Measurements from ENCODE around the gene GALNT17.

Gene GALNT17

DNA sequence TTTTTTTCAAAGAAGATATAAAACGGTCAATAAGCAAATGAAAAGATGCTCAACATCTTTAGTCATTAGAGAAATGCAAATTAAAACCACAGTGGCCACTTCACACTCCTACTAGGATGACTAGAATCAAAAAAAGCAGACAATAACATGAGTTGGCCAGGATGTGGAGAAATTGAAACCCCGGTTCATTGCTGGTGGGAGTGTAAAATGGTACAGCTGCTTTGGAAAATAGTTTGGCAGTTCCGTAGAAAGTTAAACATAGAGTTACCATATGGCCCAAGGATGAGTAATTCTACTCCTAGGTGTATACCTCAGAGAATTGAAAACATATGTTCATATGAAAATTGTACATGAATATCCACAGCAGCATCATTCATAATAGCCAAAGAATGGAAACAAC lies 573.3 kb downstream of the GALNT17 start:
- Histone ChIP-seq H3K9me3 (ENCODE audit: control insufficient read depth in 5 of 5, low read length in 5 of 5) (peaks cover 3 to 14% (median 8%) of the 10 kb centered on the region in 5 donors), H3K36me3 (ENCODE audit: control insufficient read depth in 5 of 5, insufficient read depth in 5 of 5, low read length in 5 of 5) (no peaks in the 10 kb centered on the region), H3K9ac (ENCODE audit: low read length in 5 of 5) (no peak overlapping the region), H3K27ac (ENCODE audit: low read depth, low read length) (no peak overlapping the region), H3K4me3 (ENCODE audit: low read depth in 1 of 5, low read length in 5 of 5) (no peak overlapping the region), H3K27me3 (ENCODE audit: control insufficient read depth in 5 of 5, insufficient read depth in 4 of 5, low read length in 5 of 5) (no peaks in the 10 kb centered on the region), H3K4me1 (ENCODE audit: control insufficient read depth in 5 of 5, insufficient read depth in 5 of 5, low read length in 5 of 5) (no peaks in the 10 kb centered on the region)

DNA sequence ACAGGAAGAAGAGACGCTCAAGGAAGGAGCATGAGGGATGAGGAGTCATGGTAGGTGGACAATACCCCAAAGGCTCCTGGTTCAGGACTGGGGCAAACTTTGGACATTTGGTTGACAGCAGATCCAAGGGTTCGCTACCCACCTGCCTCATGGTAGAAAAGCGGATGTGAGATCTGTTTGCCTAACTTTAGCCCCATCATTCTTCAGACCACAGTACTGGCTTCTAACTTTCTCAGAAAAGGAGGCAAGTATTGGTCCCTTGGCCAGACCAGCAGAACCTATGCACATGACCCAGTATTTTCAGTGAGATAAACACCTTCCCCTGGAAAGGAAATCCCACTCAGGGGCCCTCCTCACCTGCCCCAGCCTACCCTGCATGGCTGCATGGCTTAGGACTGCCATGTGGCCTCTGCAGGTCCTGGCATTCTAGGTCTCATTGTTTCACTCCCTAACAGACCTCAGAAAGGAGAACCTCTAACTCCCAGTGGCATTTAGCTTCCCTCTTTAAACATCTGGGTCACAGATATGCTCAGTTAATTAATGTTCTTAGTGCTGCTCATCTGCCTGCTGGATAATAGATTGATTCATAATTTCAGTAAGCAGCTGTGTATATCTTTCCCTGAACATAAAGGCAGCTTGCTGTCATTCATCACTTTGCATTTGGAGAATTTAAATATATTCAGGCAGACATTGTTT lies 574.1 kb downstream of the GALNT17 start:
- Histone ChIP-seq H3K27ac (ENCODE audit: low read depth, low read length) (no peak overlapping the region), H3K36me3 (ENCODE audit: control insufficient read depth in 5 of 5, insufficient read depth in 5 of 5, low read length in 5 of 5) (no peaks in the 10 kb centered on the region), H3K4me1 (ENCODE audit: control insufficient read depth in 5 of 5, insufficient read depth in 5 of 5, low read length in 5 of 5) (no peaks in the 10 kb centered on the region), H3K27me3 (ENCODE audit: control insufficient read depth in 5 of 5, insufficient read depth in 4 of 5, low read length in 5 of 5) (no peaks in the 10 kb centered on the region), H3K4me3 (ENCODE audit: low read depth in 1 of 5, low read length in 5 of 5) (no peak overlapping the region), H3K9ac (ENCODE audit: low read length in 5 of 5) (no peak overlapping the region), H3K9me3 (ENCODE audit: control insufficient read depth in 5 of 5, low read length in 5 of 5) (peaks cover 3 to 14% (median 8%) of the 10 kb centered on the region in 5 donors)

DNA sequence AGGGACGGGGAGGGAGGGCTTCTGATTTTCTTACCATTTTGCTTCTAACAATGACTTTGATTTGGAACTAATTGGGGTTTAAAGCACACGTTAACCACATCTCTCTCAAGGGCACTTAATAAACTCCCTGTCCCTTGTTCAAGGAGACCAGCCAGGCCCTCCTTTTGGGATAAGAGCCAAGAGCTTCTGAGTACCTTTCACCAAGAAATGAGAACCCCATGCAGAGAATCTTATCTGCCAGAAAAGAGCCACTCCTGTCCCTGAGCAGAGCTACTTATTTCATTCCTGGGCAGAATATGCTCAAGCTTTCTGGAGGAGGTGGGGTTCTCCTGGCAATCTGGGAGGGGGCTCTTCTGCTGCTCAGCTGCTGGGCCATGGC lies 574.6 kb downstream of the GALNT17 start:
- Histone ChIP-seq H3K9me3 (ENCODE audit: control insufficient read depth in 5 of 5, low read length in 5 of 5) (peaks cover 3 to 14% (median 8%) of the 10 kb centered on the region in 5 donors), H3K36me3 (ENCODE audit: control insufficient read depth in 5 of 5, insufficient read depth in 5 of 5, low read length in 5 of 5) (no peaks in the 10 kb centered on the region), H3K4me1 (ENCODE audit: control insufficient read depth in 5 of 5, insufficient read depth in 5 of 5, low read length in 5 of 5) (no peaks in the 10 kb centered on the region), H3K27ac (ENCODE audit: low read depth, low read length) (no peak overlapping the region), H3K9ac (ENCODE audit: low read length in 5 of 5) (no peak overlapping the region), H3K27me3 (ENCODE audit: control insufficient read depth in 5 of 5, insufficient read depth in 4 of 5, low read length in 5 of 5) (no peaks in the 10 kb centered on the region), H3K4me3 (ENCODE audit: low read depth in 1 of 5, low read length in 5 of 5) (no peak overlapping the region)

DNA sequence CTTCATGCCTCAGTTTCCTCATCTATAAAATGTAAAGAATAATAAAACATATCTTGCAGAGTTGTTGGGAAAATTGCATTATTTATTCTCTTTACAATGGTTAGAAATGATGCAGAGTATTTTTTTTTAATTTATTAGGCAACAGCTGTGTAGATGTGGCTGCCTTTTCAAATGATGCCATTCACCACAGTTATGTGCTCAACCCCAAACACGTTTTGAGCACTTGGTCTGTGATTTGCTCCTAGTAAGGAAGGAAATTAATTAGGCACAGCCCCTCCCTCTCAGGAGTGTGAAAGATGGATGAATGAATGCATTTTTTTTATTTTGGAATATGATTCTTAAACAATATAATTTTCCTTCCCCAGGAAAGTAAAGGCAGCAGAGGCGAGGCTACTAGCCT lies 575.1 kb downstream of the GALNT17 start:
- no peak overlapping the region for H3K27ac ChIP-seq (ENCODE audit: low read depth, low read length)
- H3K9me3 ChIP-seq (ENCODE audit: control insufficient read depth in 5 of 5, low read length in 5 of 5) = peaks cover 3 to 14% (median 8%) of the 10 kb centered on the region in 5 donors
- no peaks in the 10 kb centered on the region for H3K36me3 ChIP-seq (ENCODE audit: control insufficient read depth in 5 of 5, insufficient read depth in 5 of 5, low read length in 5 of 5)
- H3K27me3 ChIP-seq (ENCODE audit: control insufficient read depth in 5 of 5, insufficient read depth in 4 of 5, low read length in 5 of 5) = peaks cover 0 to 1% (median 0%) of the 10 kb centered on the region in 5 donors
- H3K4me1 ChIP-seq (ENCODE audit: control insufficient read depth in 5 of 5, insufficient read depth in 5 of 5, low read length in 5 of 5) = no peaks in the 10 kb centered on the region
- no peak overlapping the region for H3K9ac ChIP-seq (ENCODE audit: low read length in 5 of 5)
- no peak overlapping the region for H3K4me3 ChIP-seq (ENCODE audit: low read depth in 1 of 5, low read length in 5 of 5)

DNA sequence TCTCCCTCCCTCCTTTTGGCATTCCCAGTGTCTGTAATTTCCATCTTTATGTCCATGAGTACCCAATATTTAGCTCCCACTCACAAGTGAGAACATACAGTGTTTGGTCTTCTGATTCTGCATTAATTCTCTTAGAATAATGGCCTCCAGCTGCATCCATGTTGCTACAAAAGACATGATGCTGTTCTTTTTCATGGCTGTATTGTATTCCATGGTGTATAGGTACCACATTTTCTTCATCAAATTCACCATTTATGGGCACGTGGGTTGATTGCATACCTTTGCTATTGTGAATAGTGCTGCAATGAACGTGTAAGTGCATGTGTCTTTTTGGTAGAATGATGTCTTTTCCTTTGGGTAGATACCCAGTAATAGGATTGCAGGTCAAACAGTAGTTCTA lies 576.8 kb downstream of the GALNT17 start:
- Histone ChIP-seq H3K27ac (ENCODE audit: low read depth, low read length) (no peak overlapping the region), H3K9ac (ENCODE audit: low read length in 5 of 5) (no peak overlapping the region), H3K9me3 (ENCODE audit: control insufficient read depth in 5 of 5, low read length in 5 of 5) (peaks cover 3 to 14% (median 8%) of the 10 kb centered on the region in 5 donors), H3K4me3 (ENCODE audit: low read depth in 1 of 5, low read length in 5 of 5) (no peak overlapping the region), H3K36me3 (ENCODE audit: control insufficient read depth in 5 of 5, insufficient read depth in 5 of 5, low read length in 5 of 5) (no peaks in the 10 kb centered on the region), H3K4me1 (ENCODE audit: control insufficient read depth in 5 of 5, insufficient read depth in 5 of 5, low read length in 5 of 5) (no peaks in the 10 kb centered on the region), H3K27me3 (ENCODE audit: control insufficient read depth in 5 of 5, insufficient read depth in 4 of 5, low read length in 5 of 5) (peaks cover 0 to 7% (median 3%) of the 10 kb centered on the region in 5 donors)

DNA sequence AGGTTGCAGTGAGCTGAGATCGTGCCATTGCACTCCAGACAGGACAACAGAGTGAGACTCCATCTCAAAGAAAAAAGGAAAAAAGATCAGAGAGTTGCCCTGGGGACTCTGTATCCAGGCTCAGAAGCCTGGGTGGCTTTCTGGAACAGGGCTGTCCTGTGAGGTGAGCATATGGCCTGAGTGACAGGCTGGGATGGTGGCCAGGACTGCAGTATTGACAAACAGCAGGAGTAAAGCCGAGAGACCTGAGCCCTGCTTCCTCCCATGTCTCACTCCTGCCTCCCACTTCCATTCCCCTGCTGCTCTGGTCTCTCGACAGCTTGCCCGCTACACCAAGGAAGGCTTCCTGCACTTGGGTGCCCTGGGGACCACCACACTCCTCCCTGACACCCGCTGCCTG lies 578.5 kb downstream of the GALNT17 start:
- Histone ChIP-seq H3K27ac (ENCODE audit: low read depth, low read length) (no peak overlapping the region), H3K27me3 (ENCODE audit: control insufficient read depth in 5 of 5, insufficient read depth in 4 of 5, low read length in 5 of 5) (peaks cover 0 to 7% (median 3%) of the 10 kb centered on the region in 5 donors), H3K4me1 (ENCODE audit: control insufficient read depth in 5 of 5, insufficient read depth in 5 of 5, low read length in 5 of 5) (no peaks in the 10 kb centered on the region), H3K9me3 (ENCODE audit: control insufficient read depth in 5 of 5, low read length in 5 of 5) (peaks cover 3 to 14% (median 8%) of the 10 kb centered on the region in 5 donors), H3K36me3 (ENCODE audit: control insufficient read depth in 5 of 5, insufficient read depth in 5 of 5, low read length in 5 of 5) (no peaks in the 10 kb centered on the region), H3K4me3 (ENCODE audit: low read depth in 1 of 5, low read length in 5 of 5) (no peak overlapping the region), H3K9ac (ENCODE audit: low read length in 5 of 5) (no peak overlapping the region)

DNA sequence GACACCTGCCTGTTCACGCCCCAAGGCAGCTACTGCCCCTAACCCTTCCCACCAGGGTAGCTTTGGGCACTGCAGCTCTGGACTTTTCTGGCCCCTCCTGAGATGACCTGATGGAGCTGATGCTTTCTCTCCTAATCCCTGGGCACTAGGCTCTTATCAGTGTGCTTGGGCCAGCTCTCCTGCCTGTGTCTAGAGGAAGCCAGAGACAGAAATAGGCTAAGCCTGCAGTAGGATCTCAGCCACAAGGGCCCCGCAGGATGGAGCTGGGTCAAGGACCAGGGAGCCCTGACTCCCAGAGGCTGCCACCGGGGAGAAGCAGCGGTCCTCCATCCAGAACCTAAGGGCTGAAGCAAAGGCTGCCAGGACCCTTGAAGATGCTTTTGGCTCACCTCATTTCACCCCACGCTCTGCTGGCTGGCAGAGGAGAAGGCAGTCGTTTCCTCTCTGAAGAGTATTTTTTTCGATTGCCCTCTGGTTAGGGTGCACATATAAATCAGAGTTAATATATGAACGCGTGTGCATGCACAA lies 580.8 kb downstream of the GALNT17 start:
- peaks cover 0 to 7% (median 3%) of the 10 kb centered on the region in 5 donors for H3K27me3 ChIP-seq (ENCODE audit: control insufficient read depth in 5 of 5, insufficient read depth in 4 of 5, low read length in 5 of 5)
- no peaks in the 10 kb centered on the region for H3K36me3 ChIP-seq (ENCODE audit: control insufficient read depth in 5 of 5, insufficient read depth in 5 of 5, low read length in 5 of 5)
- H3K9me3 ChIP-seq (ENCODE audit: control insufficient read depth in 5 of 5, low read length in 5 of 5) = peaks cover 1 to 3% (median 2%) of the 10 kb centered on the region in 5 donors
- no peaks in the 10 kb centered on the region for H3K4me1 ChIP-seq (ENCODE audit: control insufficient read depth in 5 of 5, insufficient read depth in 5 of 5, low read length in 5 of 5)
- no peak overlapping the region for H3K4me3 ChIP-seq (ENCODE audit: low read depth in 1 of 5, low read length in 5 of 5)
- no peak overlapping the region for H3K27ac ChIP-seq (ENCODE audit: low read depth, low read length)
- H3K9ac ChIP-seq (ENCODE audit: low read length in 5 of 5) = no peak overlapping the region

DNA sequence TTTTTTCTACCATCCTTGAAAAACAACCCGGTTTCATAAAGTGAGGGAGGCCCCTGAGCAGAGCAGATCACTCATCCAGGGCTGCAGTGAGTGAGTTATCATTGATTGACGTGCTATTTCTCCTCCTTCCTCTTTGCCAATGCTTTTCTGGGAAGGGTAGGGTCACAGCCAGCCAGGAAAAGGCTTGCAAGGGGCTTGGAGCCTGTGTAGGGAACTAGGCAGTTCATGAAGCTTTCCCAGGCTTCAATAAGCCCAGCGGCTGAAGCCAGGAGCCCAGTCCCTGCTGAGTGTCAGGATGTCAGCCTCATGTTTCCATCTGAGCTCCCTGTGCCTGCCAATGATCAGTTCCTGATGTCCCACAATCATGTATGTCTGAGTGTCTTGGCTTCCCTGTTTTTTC lies 584.7 kb downstream of the GALNT17 start:
- Histone ChIP-seq H3K4me3 (ENCODE audit: low read depth in 1 of 5, low read length in 5 of 5) (no peak overlapping the region), H3K4me1 (ENCODE audit: control insufficient read depth in 5 of 5, insufficient read depth in 5 of 5, low read length in 5 of 5) (no peaks in the 10 kb centered on the region), H3K27ac (ENCODE audit: low read depth, low read length) (no peak overlapping the region), H3K36me3 (ENCODE audit: control insufficient read depth in 5 of 5, insufficient read depth in 5 of 5, low read length in 5 of 5) (no peaks in the 10 kb centered on the region), H3K9ac (ENCODE audit: low read length in 5 of 5) (no peak overlapping the region), H3K9me3 (ENCODE audit: control insufficient read depth in 5 of 5, low read length in 5 of 5) (no peaks in the 10 kb centered on the region), H3K27me3 (ENCODE audit: control insufficient read depth in 5 of 5, insufficient read depth in 4 of 5, low read length in 5 of 5) (peaks cover 0 to 7% (median 3%) of the 10 kb centered on the region in 5 donors)

DNA sequence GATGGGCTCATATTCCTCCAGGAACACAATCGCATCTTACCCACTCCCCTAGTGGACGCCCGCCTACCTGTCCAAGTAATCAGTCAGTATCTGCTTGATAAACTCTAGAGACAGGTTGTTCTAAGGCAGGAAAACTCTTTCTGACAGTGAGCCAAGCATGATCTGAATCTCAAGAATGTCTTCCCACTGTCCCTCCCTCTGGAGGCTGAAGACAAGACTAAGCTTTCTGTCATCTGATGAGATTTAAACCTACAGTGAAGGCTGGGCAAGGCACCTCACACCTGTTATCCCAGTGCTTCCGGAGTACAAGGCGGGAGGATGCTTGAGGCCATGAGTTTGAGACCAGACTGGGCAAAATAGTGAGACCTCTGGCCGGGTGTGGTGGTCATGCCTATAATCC lies 586.6 kb downstream of the GALNT17 start:
- Histone ChIP-seq H3K27me3 (ENCODE audit: control insufficient read depth in 5 of 5, insufficient read depth in 4 of 5, low read length in 5 of 5) (no peaks in the 10 kb centered on the region), H3K4me1 (ENCODE audit: control insufficient read depth in 5 of 5, insufficient read depth in 5 of 5, low read length in 5 of 5) (no peaks in the 10 kb centered on the region), H3K27ac (ENCODE audit: low read depth, low read length) (no peak overlapping the region), H3K9me3 (ENCODE audit: control insufficient read depth in 5 of 5, low read length in 5 of 5) (no peaks in the 10 kb centered on the region), H3K36me3 (ENCODE audit: control insufficient read depth in 5 of 5, insufficient read depth in 5 of 5, low read length in 5 of 5) (no peaks in the 10 kb centered on the region), H3K4me3 (ENCODE audit: low read depth in 1 of 5, low read length in 5 of 5) (no peak overlapping the region), H3K9ac (ENCODE audit: low read length in 5 of 5) (no peak overlapping the region)

DNA sequence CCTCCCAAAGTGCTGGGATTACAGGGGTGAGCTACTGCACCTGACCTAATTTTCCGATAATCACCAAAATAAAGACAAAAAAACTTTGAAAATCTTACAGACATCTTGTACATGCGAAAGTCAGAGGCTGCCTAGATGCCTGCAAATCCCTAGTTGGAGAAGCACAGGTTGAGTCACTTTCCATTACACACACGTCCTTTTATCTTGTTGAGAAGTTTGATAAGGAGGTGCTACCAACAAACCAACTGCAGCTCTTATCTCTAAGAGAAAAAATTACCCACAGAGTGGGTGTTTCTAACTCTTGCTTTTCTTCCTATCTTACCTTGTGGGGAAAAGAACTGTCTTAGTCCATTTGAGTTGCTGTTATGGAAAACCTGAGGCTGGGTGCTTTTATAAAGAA lies 589.8 kb downstream of the GALNT17 start:
- H3K36me3 ChIP-seq (ENCODE audit: control insufficient read depth in 5 of 5, insufficient read depth in 5 of 5, low read length in 5 of 5) = no peaks in the 10 kb centered on the region

More for the DNA sequence above, 589.8 kb downstream of the GALNT17 start:
- no peaks in the 10 kb centered on the region for H3K4me1 ChIP-seq (ENCODE audit: control insufficient read depth in 5 of 5, insufficient read depth in 5 of 5, low read length in 5 of 5)
- H3K4me3 ChIP-seq (ENCODE audit: low read depth in 1 of 5, low read length in 5 of 5) = no peak overlapping the region
- no peak overlapping the region for H3K9ac ChIP-seq (ENCODE audit: low read length in 5 of 5)
- no peaks in the 10 kb centered on the region for H3K27me3 ChIP-seq (ENCODE audit: control insufficient read depth in 5 of 5, insufficient read depth in 4 of 5, low read length in 5 of 5)
- no peaks in the 10 kb centered on the region for H3K9me3 ChIP-seq (ENCODE audit: control insufficient read depth in 5 of 5, low read length in 5 of 5)
- no peak overlapping the region for H3K27ac ChIP-seq (ENCODE audit: low read depth, low read length)

All from subcutaneous abdominal adipose tissue (tissue), 5 donors.